ENCODE results near the gene CKM.
"Not testable (repeated sequence)": the region's sequence is repeated elsewhere in the genome, so short reads cannot be mapped to it uniquely, and the experiment has no call there.

The CKM gene

GRCh38 chr19:45315304-45315703 is 7.4 kb downstream of the CKM start:
- TF ChIP-seq EZH2 (IDR thresholded peaks at IDR 0.05) (no peak), POLR2AphosphoS5 (IDR thresholded peaks at IDR 0.05; ENCODE audit: borderline replicate concordance, low read depth, low read length) (no peak), FOXP2 (optimal IDR thresholded peaks at IDR 0.05; ENCODE audit: control extremely low read depth, extremely low read length, insufficient read depth) (no peak)
- no peak overlapping the region for H3K4me3 ChIP-seq
- no peak overlapping the region for H3K9ac ChIP-seq (ENCODE audit: insufficient read length)
- DNase-seq (ENCODE audit: low read depth, low spot score) = no peak
- H3K9me3 ChIP-seq (ENCODE audit: low read depth, low read length) = no peaks in the 10 kb centered on the region
- H3K27ac ChIP-seq = no peak overlapping the region
- H3K36me3 ChIP-seq (ENCODE audit: insufficient read depth, low read length) = no peaks in the 10 kb centered on the region

DNA sequence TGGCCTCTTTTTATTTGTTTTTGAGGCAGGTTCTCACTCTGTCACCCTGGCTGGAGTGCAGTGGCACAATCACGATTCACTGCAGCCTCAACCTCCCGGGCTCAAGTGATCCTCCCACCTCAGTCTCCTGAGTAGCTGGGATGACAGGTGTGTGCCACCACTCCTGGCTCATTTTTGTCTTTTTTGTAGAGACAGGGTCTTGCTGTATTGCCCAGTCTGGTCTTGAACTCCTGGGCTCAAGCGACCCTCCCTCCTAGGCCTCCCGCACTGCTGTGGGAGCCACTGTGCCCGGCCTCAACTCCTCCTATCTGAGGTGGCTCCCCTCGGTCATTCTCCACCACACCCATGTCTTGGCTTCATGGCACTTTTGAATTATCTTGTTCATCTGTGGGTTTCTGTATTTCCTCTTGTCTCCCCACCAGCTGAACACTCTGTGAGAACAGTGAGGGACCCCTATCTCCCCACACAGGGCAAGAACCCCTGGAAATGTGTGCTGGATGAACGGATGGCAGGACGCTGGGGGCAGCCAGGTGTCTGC is 7.9 kb downstream of the CKM start:
- Histone ChIP-seq H3K9ac (ENCODE audit: insufficient read length) (no peak overlapping the region), H3K36me3 (ENCODE audit: insufficient read depth, low read length) (no peaks in the 10 kb centered on the region), H3K4me3 (no peak overlapping the region), H3K9me3 (ENCODE audit: low read depth, low read length) (no peaks in the 10 kb centered on the region), H3K27ac (no peak overlapping the region)
- no peak for TF ChIP-seq FOXP2 (optimal IDR thresholded peaks at IDR 0.05; ENCODE audit: control extremely low read depth, extremely low read length, insufficient read depth)
- no peak for TF ChIP-seq POLR2AphosphoS5 (IDR thresholded peaks at IDR 0.05; ENCODE audit: borderline replicate concordance, low read depth, low read length)
- TF ChIP-seq EZH2 (IDR thresholded peaks at IDR 0.05) = no peak
- DNase-seq (ENCODE audit: low read depth, low spot score) = no peak

DNA sequence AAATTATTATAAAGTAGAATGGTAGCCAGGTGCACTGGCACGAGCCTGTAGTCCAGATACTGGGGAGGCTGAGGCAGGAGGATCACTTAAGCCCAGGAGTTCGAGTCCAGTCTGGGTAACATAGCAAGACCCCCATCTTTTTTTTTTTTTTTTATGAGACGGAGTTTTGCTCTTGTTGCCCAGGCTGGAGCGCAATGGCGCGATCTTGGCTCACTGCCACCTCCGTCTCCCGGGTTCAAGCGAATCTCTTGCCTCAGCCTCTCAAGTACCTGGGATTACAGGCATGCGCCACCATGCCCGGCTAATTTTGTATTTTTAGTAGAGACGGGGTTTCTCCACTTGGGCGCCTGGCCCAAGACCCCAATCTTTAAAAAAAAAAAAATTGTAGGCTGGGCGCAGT is 10.4 kb downstream of the CKM start:
- not testable (repeated sequence) for H3K9me3 ChIP-seq (ENCODE audit: low read depth, low read length); H3K4me3 ChIP-seq; H3K9ac ChIP-seq (ENCODE audit: insufficient read length); DNase-seq (ENCODE audit: low read depth, low spot score); H3K36me3 ChIP-seq (ENCODE audit: insufficient read depth, low read length); H3K27ac ChIP-seq

DNA sequence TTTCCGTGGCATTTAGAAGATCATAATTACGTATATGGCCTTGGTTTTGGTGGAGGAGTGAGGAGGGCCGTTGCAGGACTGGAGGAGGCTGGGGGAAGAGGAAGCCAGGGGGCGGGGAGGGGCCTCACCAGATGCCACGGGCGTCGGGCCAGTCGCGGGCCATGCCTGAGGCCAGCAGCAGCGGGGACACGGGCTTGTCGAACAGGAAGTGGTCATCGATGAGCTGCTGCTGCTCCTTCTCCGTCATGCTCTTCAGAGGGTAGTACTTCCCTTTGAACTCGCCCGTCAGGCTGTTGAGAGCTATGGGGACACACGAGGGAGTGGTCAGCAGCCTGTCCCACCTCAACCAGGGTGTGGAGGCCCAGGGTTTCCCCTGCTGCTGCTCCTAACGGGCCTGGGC is 11.1 kb downstream of the CKM start:
- no peak overlapping the region for H3K27ac ChIP-seq
- no peak for TF ChIP-seq EZH2 (IDR thresholded peaks at IDR 0.05)
- no peak for TF ChIP-seq POLR2AphosphoS5 (IDR thresholded peaks at IDR 0.05; ENCODE audit: borderline replicate concordance, low read depth, low read length)
- TF ChIP-seq FOXP2 (optimal IDR thresholded peaks at IDR 0.05; ENCODE audit: control extremely low read depth, extremely low read length, insufficient read depth) = no peak
- no peak overlapping the region for H3K4me3 ChIP-seq
- DNase-seq (ENCODE audit: low read depth, low spot score) = no peak
- no peaks in the 10 kb centered on the region for H3K9me3 ChIP-seq (ENCODE audit: low read depth, low read length)
- H3K9ac ChIP-seq (ENCODE audit: insufficient read length) = no peak overlapping the region
- no peaks in the 10 kb centered on the region for H3K36me3 ChIP-seq (ENCODE audit: insufficient read depth, low read length)

- H3K36me3 ChIP-seq (ENCODE audit: insufficient read depth, low read length); H3K9me3 ChIP-seq (ENCODE audit: low read depth, low read length); DNase-seq (ENCODE audit: low read depth, low spot score); H3K9ac ChIP-seq (ENCODE audit: insufficient read length); H3K4me3 ChIP-seq; H3K27ac ChIP-seq: not testable (repeated sequence)
Observed at GRCh38 chr19:45309322-45309721, 13.4 kb downstream of the CKM start.

DNA sequence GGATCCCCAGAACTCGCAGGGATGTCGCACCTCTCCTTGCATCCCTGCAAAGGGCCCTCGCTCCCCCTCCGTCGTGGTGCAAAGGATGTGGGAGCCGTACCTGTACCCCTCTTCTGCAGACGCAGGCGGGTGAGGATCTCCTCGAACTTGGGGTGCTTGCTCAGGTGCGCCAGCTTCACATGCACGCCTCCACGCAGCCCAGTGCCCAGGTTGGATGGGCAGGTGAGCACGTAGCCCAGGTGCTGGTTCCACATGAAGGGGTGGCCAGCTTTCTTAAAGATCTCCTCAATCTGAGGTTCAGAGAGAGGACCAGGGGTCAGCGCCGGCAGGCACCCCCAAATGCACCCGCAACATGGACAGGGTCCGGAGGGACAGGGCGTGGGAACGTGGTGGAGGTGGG is 15.3 kb downstream of the CKM start:
- TF ChIP-seq POLR2AphosphoS5 (IDR thresholded peaks at IDR 0.05; ENCODE audit: borderline replicate concordance, low read depth, low read length) = no peak
- TF ChIP-seq EZH2 (IDR thresholded peaks at IDR 0.05) = no peak
- TF ChIP-seq FOXP2 (optimal IDR thresholded peaks at IDR 0.05; ENCODE audit: control extremely low read depth, extremely low read length, insufficient read depth) = no peak
- no peak for DNase-seq (ENCODE audit: low read depth, low spot score)
- no peak overlapping the region for H3K9ac ChIP-seq (ENCODE audit: insufficient read length)

DNA sequence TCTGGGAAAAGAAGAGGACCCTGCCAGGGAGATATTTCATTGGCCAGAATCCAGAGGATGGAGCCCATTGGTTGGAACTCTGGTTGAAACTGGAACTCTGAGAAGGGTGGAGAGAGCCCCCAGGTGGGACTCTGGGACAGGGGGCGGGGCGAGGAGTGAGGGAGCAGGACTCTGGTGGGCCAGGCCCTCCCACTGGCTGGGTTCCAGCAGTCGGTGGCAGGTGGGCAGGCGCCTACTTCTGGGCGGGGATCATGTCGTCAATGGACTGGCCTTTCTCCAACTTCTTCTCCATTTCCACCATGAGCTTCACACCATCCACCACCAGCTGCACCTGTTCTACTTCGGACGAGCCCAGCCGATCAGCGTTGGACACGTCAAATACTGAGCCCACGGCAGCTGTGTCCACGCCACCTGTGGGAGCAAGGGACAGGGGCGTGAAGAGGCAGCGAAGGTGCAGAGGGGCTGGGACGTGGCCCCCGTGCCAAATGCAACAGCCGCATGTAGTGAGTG is 16.1 kb downstream of the CKM start:
- H3K4me3 ChIP-seq = no peak overlapping the region
- TF ChIP-seq EZH2 (IDR thresholded peaks at IDR 0.05) (no peak), FOXP2 (optimal IDR thresholded peaks at IDR 0.05; ENCODE audit: control extremely low read depth, extremely low read length, insufficient read depth) (no peak), POLR2AphosphoS5 (IDR thresholded peaks at IDR 0.05; ENCODE audit: borderline replicate concordance, low read depth, low read length) (no peak)
- peak; percentile 6 for DNase-seq (ENCODE audit: low read depth, low spot score)
- no peaks in the 10 kb centered on the region for H3K9me3 ChIP-seq (ENCODE audit: low read depth, low read length)
- H3K9ac ChIP-seq (ENCODE audit: insufficient read length) = no peak overlapping the region
- no peak overlapping the region for H3K27ac ChIP-seq
- H3K36me3 ChIP-seq (ENCODE audit: insufficient read depth, low read length) = no peaks in the 10 kb centered on the region

More for the DNA sequence above, 15.3 kb downstream of the CKM start:
- H3K36me3 ChIP-seq (ENCODE audit: insufficient read depth, low read length) = no peaks in the 10 kb centered on the region
- H3K27ac ChIP-seq = no peak overlapping the region
- no peak overlapping the region for H3K4me3 ChIP-seq
- no peaks in the 10 kb centered on the region for H3K9me3 ChIP-seq (ENCODE audit: low read depth, low read length)

- DNase-seq (ENCODE audit: low read depth, low spot score) = no peak
- Histone ChIP-seq H3K9ac (ENCODE audit: insufficient read length) (no peak overlapping the region), H3K36me3 (ENCODE audit: insufficient read depth, low read length) (no peaks in the 10 kb centered on the region), H3K9me3 (ENCODE audit: low read depth, low read length) (no peaks in the 10 kb centered on the region), H3K27ac (no peak overlapping the region), H3K4me3 (no peak overlapping the region)
- TF ChIP-seq POLR2AphosphoS5 (IDR thresholded peaks at IDR 0.05; ENCODE audit: borderline replicate concordance, low read depth, low read length) = peak; percentile 55; the same call in 1 of the 2 replicates
- no peak for TF ChIP-seq EZH2 (IDR thresholded peaks at IDR 0.05)
Observed at GRCh38 chr19:45306040-45306439, 16.6 kb downstream of the CKM start.

DNA sequence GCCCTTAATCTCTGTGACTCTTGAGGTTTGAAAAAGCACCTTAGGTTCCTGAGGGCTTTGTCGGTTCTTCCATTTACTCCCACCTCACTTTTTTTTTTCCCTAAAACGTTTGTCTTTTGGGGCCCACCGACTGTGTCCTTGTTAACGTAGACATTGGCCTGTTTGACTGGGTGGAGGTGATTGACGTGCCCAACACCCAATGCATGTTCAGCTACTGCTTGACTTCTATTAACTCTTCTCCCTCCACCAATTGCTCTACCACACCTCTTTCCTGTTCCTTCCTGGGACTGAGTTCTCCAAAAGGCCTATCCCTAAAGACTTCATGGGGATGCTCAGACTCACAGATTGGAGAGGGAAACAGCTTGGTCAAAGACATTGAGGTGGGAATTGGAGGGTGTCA is 17.3 kb downstream of the CKM start:
- no peak overlapping the region for H3K27ac ChIP-seq
- DNase-seq (ENCODE audit: low read depth, low spot score) = no peak
- H3K4me3 ChIP-seq = no peak overlapping the region
- H3K9ac ChIP-seq (ENCODE audit: insufficient read length) = no peak overlapping the region
- TF ChIP-seq EZH2 (IDR thresholded peaks at IDR 0.05) (no peak), FOXP2 (optimal IDR thresholded peaks at IDR 0.05; ENCODE audit: control extremely low read depth, extremely low read length, insufficient read depth) (no peak), POLR2AphosphoS5 (IDR thresholded peaks at IDR 0.05; ENCODE audit: borderline replicate concordance, low read depth, low read length) (no peak)
- no peaks in the 10 kb centered on the region for H3K9me3 ChIP-seq (ENCODE audit: low read depth, low read length)
- no peaks in the 10 kb centered on the region for H3K36me3 ChIP-seq (ENCODE audit: insufficient read depth, low read length)

Data from SK-N-MC (cell line).